Endodermal cell (in vitro differentiated cells): ENCODE measurements around the gene LMOD2. TPM values are rescaled to one million over a fixed set of nuclear protein-coding genes. Genes with fewer than 3 reads are reported as not detected.

Experiments used
- DNase-seq: peaks from one replicate; pipeline ENCODE4 v3.0.0-alpha.2; 2017
- H3K27ac ChIP-seq: 2 replicates; pipeline ENCODE4 v1.5.1; 2013; ENCODE audit warnings: mild to moderate bottlenecking, low read depth, low read length, moderate library complexity
- H3K27me3 ChIP-seq: 2 replicates; pipeline ENCODE4 v1.6.1; 2013; ENCODE audit warnings: mild to moderate bottlenecking, low read length, moderate library complexity; ENCODE audit not compliant: insufficient read depth, control insufficient read depth, poor library complexity, severe bottlenecking
- H3K36me3 ChIP-seq: 2 replicates; pipeline ENCODE4 v1.7.0; 2013; ENCODE audit warnings: mild to moderate bottlenecking, low read length, moderate library complexity; ENCODE audit not compliant: control insufficient read depth, insufficient read depth
- H3K4me1 ChIP-seq: one replicate; pipeline ENCODE4 v1.7.0; 2013; ENCODE audit warnings: low read length; ENCODE audit not compliant: control insufficient read depth, insufficient read depth
- H3K4me3 ChIP-seq: 2 replicates; pipeline ENCODE4 v1.5.1; 2013; ENCODE audit warnings: mild to moderate bottlenecking, low read length, moderate library complexity
- H3K9ac ChIP-seq: 2 replicates; pipeline ENCODE4 v1.6.1; 2013; ENCODE audit warnings: mild to moderate bottlenecking, low read length, moderate library complexity; ENCODE audit not compliant: poor library complexity, severe bottlenecking; ENCODE audit errors: extremely low read depth
- H3K9me3 ChIP-seq: 2 replicates; pipeline ENCODE4 v1.6.1; 2013; ENCODE audit warnings: mild to moderate bottlenecking, low read length, moderate library complexity; ENCODE audit not compliant: control insufficient read depth
- H3K27ac Mint-ChIP-seq: 2 replicates; pipeline ENCODE4 v1.8.0; 2020; ENCODE audit warnings: mixed read lengths
- H3K27me3 Mint-ChIP-seq: 2 replicates; pipeline ENCODE4 v1.8.0; 2021; ENCODE audit warnings: mild to moderate bottlenecking, mixed read lengths; ENCODE audit not compliant: insufficient read depth
- H3K36me3 Mint-ChIP-seq: 2 replicates; pipeline ENCODE4 v1.8.0; 2020; ENCODE audit warnings: low read depth, mixed read lengths
- H3K4me1 Mint-ChIP-seq: 2 replicates; pipeline ENCODE4 v1.8.0; 2020; ENCODE audit warnings: mixed read lengths
- H3K4me3 Mint-ChIP-seq: 2 replicates; pipeline ENCODE4 v1.8.0; 2020; ENCODE audit warnings: mild to moderate bottlenecking, moderate library complexity, mixed read lengths
- H3K9me3 Mint-ChIP-seq: 2 replicates; pipeline ENCODE4 v1.8.0; 2020; ENCODE audit warnings: mild to moderate bottlenecking, mixed read lengths
- CTCF ChIP-seq: fragments of 200-600 bp; sonication (generic); conservative IDR thresholded peaks from 2 replicates; pipeline ENCODE4 v1.5.0; 2021; ENCODE audit warnings: antibody characterized with exemption, mild to moderate bottlenecking
- WGBS, 2 experiments: methylation state at CpG; one replicate each; pipeline versions ENCODE4 v1.1.5 to v1.1.7; 2013; ENCODE audit warnings: missing lambda C conversion rate in 2 of 2, mixed read lengths in 1 of 2; ENCODE audit not compliant: insufficient coverage in 1 of 2, insufficient read length in 1 of 2; 5-methylcytosine and 5-hydroxymethylcytosine counted together
- long read RNA-seq, 4 experiments: library from polyadenylated mRNA in 2 of 4; library from RNA in 1 of 4; library from capped mRNA in 1 of 4; stranded (forward) in 3 of 4; unstranded in 1 of 4; transcript quantifications; one replicate each; pipeline ENCODE4 v2.0.0, GENCODE V29; 2020 to 2021; ENCODE audit warnings: inconsistent platforms in 1 of 4
- polyA plus RNA-seq, 2 experiments: library from polyadenylated mRNA; stranded (reverse); fragments of 50-300 nt; gene quantifications; one replicate each; pipeline ENCODE4 v1.2.3, GENCODE V29; 2013
- total RNA-seq, 2 donors: library from RNA; stranded (reverse); fragmentation: NEBNext Ultra II Directional in 1 of 2; extraction: Animal tissue kit (Norgen Biotek cat#: 25700) in 1 of 2; gene quantifications; 2 replicates in 1 of 2; 3 replicates in 1 of 2; pipeline ENCODE4 v1.2.1, GENCODE V29; 2021

Gene LMOD2
- not detected for total RNA-seq
- not detected for polyA plus RNA-seq (2013, experiment 1 of 2)
- polyA plus RNA-seq (2013, experiment 2 of 2), result 0.17 TPM
- long read RNA-seq, experiment 1, partial matches to known transcripts, result 0 of 1 reads
- long read RNA-seq, experiment 1, other reads (novel, unspliced or antisense), result 1 of 1 reads
- long read RNA-seq, experiment 2, result 0 reads
- long read RNA-seq, experiment 3, result 0 reads
- long read RNA-seq, experiment 4, result 0 reads

- no peaks in the 10 kb centered on the region for H3K27me3 ChIP-seq
- Mint-ChIP-seq H3K27me3 (peaks cover 2% of the 10 kb centered on the region), H3K9me3 (no peaks in the 10 kb centered on the region), H3K4me1 (peaks cover 31% of the 10 kb centered on the region), H3K36me3 (no peaks in the 10 kb centered on the region), H3K4me3 (no peak within 1 kb of the TSS), H3K27ac (no peak within 1 kb of the TSS)
- peaks cover 13% of the 10 kb centered on the region for H3K4me1 ChIP-seq
- no peak for TF ChIP-seq CTCF
- no peak for DNase-seq
- no peaks in the 10 kb centered on the region for H3K9me3 ChIP-seq
- H3K36me3 ChIP-seq, result no peaks in the 10 kb centered on the region
- H3K27ac ChIP-seq, result no peak within 1 kb of the TSS
- H3K9ac ChIP-seq, result no peak within 1 kb of the TSS
- WGBS, 2 experiments, result 85 to 92% methylated on average over 5 to 6 of the region's 6 CpGs
- H3K4me3 ChIP-seq, result no peak within 1 kb of the TSS
Measured at GRCh38 chr7:123655614-123656013, at the start of gene LMOD2. Gene LMOD2 (plus strand): TSS chr7:123655866. CDS start chr7:123655964, 98 bp downstream.

GRCh38 chr7:123607423-123607975, 48.2 kb upstream of the LMOD2 start:
- Mint-ChIP-seq H3K4me3 (no peak overlapping the region), H3K9me3 (peaks cover 2% of the 10 kb centered on the region), H3K27ac (no peak overlapping the region), H3K36me3 (no peaks in the 10 kb centered on the region), H3K27me3 (peaks cover 2% of the 10 kb centered on the region), H3K4me1 (peaks cover 2% of the 10 kb centered on the region)
- WGBS, 2 experiments, result 87 to 88% methylated on average over 1 to 4 of the region's 4 CpGs
- no peaks in the 10 kb centered on the region for H3K9me3 ChIP-seq
- no peak for TF ChIP-seq CTCF
- H3K27ac ChIP-seq, result no peak overlapping the region
- no peak overlapping the region for H3K9ac ChIP-seq
- no peaks in the 10 kb centered on the region for H3K27me3 ChIP-seq
- H3K36me3 ChIP-seq, result no peaks in the 10 kb centered on the region
- no peak for DNase-seq
- no peaks in the 10 kb centered on the region for H3K4me1 ChIP-seq
- no peak overlapping the region for H3K4me3 ChIP-seq

GRCh38 chr7:123608991-123609882, 46.4 kb upstream of the LMOD2 start:
- H3K9me3 Mint-ChIP-seq, result peaks cover 2% of the 10 kb centered on the region

More at GRCh38 chr7:123608991-123609882, 46.4 kb upstream of the LMOD2 start:
- WGBS, 2 experiments, result 87 to 88% methylated on average over 3 to 5 of the region's 5 CpGs
- no peak for TF ChIP-seq CTCF
- Mint-ChIP-seq H3K4me1 (peaks cover 2% of the 10 kb centered on the region), H3K27ac (no peak overlapping the region), H3K36me3 (no peaks in the 10 kb centered on the region), H3K4me3 (no peak overlapping the region), H3K27me3 (peaks cover 4% of the 10 kb centered on the region)
- H3K4me3 ChIP-seq, result no peak overlapping the region
- no peaks in the 10 kb centered on the region for H3K36me3 ChIP-seq
- H3K27me3 ChIP-seq, result no peaks in the 10 kb centered on the region
- DNase-seq, result no peak
- H3K9me3 ChIP-seq, result no peaks in the 10 kb centered on the region
- no peak overlapping the region for H3K9ac ChIP-seq
- H3K27ac ChIP-seq, result no peak overlapping the region
- no peaks in the 10 kb centered on the region for H3K4me1 ChIP-seq
